Ovary (tissue), 1 donor: ENCODE results near the gene NKX1-2.

Source experiments
- EP300 ChIP-seq: sonication (generic); formaldehyde crosslinking; IDR thresholded peaks from one replicate; pipeline ENCODE4 v1.6.1; 2017; ENCODE audit warnings: antibody characterized with exemption
- POLR2A ChIP-seq: fragments of 450-650 bp; IDR thresholded peaks from one replicate; pipeline ENCODE4 v1.6.1; 2017; ENCODE audit warnings: antibody characterized with exemption, mild to moderate bottlenecking, moderate library complexity

DNA sequence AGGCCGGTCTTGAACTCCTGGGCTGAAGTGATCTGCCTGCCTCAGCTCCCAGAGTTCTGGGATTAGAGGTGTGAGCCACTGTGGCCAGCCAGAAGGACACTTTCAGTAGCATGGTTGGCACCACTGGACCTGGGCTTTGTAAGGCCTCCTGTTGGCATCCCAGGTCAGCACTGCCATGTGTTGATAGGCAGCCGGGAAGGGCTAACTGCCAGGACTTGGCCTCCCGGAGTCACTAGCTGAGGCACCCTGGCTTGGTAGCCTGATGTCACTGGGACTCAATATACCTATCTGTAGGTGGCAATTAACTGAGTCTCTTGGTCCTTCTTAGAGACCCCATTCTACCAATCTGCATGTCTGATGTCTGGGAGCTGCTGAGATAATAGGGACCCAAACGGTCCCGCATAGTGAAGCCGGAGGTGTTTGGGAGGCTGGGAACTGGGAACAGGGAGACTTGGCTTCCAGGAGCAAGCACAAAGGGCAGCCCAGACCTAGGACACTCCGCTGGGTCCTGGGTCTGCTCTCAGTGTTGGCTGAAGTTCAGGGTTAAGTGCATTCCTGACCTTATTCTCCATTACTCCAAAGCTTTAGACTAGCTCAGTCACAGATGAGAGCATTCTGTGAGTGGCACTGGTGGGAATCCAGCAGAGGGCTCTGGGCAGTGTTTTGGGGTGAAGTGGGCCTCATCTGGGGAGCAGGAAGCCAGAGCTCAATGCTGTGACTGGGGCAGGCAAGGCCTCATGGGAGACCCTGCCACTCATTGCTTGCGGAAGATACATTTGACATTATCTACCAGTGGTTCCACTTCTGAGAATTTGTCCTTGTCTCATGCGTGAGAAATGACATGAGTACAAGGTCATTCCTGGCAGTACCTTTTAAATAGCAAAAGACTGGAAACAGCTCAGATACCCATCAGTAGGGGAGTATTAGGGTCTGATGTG, 14.5 kb upstream of the NKX1-2 start:
- TF ChIP-seq EP300 (no peak), POLR2A (no peak)
